PC-3 (cell line): ENCODE results near the gene EHD3. TPM values are rescaled to one million over a fixed set of nuclear protein-coding genes. Genes with fewer than 3 reads are reported as not detected.

ENCODE experiments used
- ATAC-seq: fragments of 200-7000 bp; cut with Tn5 transposase; 2 replicates; pipeline ENCODE4 v1.9.1; 2020; ENCODE audit warnings: mild to moderate bottlenecking, moderate library complexity
- BruUV-seq: library from RNA; stranded (reverse); fragments of 400-500 nt; replicated peaks from 2 replicates; lab custom pipeline; 2021; lab: Mats Ljungman, UMichigan
- CTCF ChIA-PET: fragments of 300-600 bp; sonication (Branson Sonifier 250); formaldehyde crosslinking; loops from one replicate; lab custom pipeline; 2022; ENCODE audit warnings: antibody characterized with exemption; lab: Charles Lee
- POLR2A ChIA-PET: fragments of 300-600 bp; sonication (Branson Sonifier 250); formaldehyde crosslinking; loops from one replicate; lab custom pipeline; 2022; ENCODE audit warnings: antibody characterized with exemption; ENCODE audit not compliant: unreplicated experiment; lab: Charles Lee
- DNase-seq: peaks from one replicate; pipeline ENCODE4 v3.0.0-alpha.2; 2015
- H2AFZ ChIP-seq: fragments of 300-600 bp; sonication (generic); 2 replicates; pipeline ENCODE4 v1.6.0; 2016; ENCODE audit warnings: antibody characterized with exemption, low read length
- H3F3A ChIP-seq: fragments of 300-600 bp; sonication (generic); one replicate; pipeline ENCODE4 v1.6.0; 2017; ENCODE audit warnings: antibody characterized with exemption, low read length, control low read depth, mild to moderate bottlenecking; ENCODE audit not compliant: unreplicated experiment
- H3K27ac ChIP-seq: fragments of 300-600 bp; sonication (generic); 2 replicates; pipeline ENCODE4 v1.5.1; 2016; ENCODE audit warnings: mild to moderate bottlenecking, low read length
- H3K27me3 ChIP-seq: fragments of 300-600 bp; sonication (generic); 2 replicates; pipeline ENCODE4 v1.6.1; 2016; ENCODE audit warnings: low read length, mixed read lengths
- H3K36me3 ChIP-seq: fragments of 300-600 bp; sonication (generic); 2 replicates; pipeline ENCODE4 v1.6.1; 2016; ENCODE audit warnings: low read depth, mixed run types, low read length, mixed read lengths
- H3K4me1 ChIP-seq: fragments of 300-600 bp; sonication (generic); 2 replicates; pipeline ENCODE4 v1.5.1; 2016; ENCODE audit warnings: low read length; ENCODE audit not compliant: insufficient read depth
- H3K4me2 ChIP-seq: fragments of 300-600 bp; sonication (generic); 2 replicates; pipeline ENCODE4 v1.6.0; 2016; ENCODE audit warnings: low read length
- H3K4me3 ChIP-seq: fragments of 300-600 bp; sonication (generic); 2 replicates; pipeline ENCODE4 v1.5.1; 2016; ENCODE audit warnings: mild to moderate bottlenecking, low read length, mixed read lengths
- H3K79me2 ChIP-seq: fragments of 300-600 bp; sonication (generic); 2 replicates; pipeline ENCODE4 v1.6.1; 2017; ENCODE audit warnings: low read length, mixed read lengths
- H3K9ac ChIP-seq: fragments of 300-600 bp; sonication (generic); 2 replicates; pipeline ENCODE4 v1.6.0; 2016; ENCODE audit warnings: mild to moderate bottlenecking, low read length
- H3K9me2 ChIP-seq: fragments of 300-600 bp; sonication (generic); replicated peaks from 2 replicates; pipeline ENCODE4 v1.6.1; 2016; ENCODE audit warnings: mixed run types, low read length, mixed read lengths
- H3K9me3 ChIP-seq: fragments of 300-600 bp; sonication (generic); 2 replicates; pipeline ENCODE4 v1.6.1; 2016; ENCODE audit warnings: low read length, mixed read lengths
- H4K20me1 ChIP-seq: fragments of 300-600 bp; sonication (generic); 2 replicates; pipeline ENCODE4 v1.6.1; 2016; ENCODE audit warnings: low read length, mixed read lengths
- CTCF ChIP-seq: fragments of 300-600 bp; sonication (generic); conservative IDR thresholded peaks from 2 replicates; pipeline ENCODE4 v1.5.1; 2017; ENCODE audit warnings: antibody characterized with exemption, low read depth, mild to moderate bottlenecking, low read length
- EZH2 ChIP-seq: fragments of 300-600 bp; sonication (generic); IDR thresholded peaks from one replicate; pipeline ENCODE4 v1.6.1; 2017; ENCODE audit warnings: antibody characterized with exemption, mild to moderate bottlenecking, low read length; ENCODE audit not compliant: unreplicated experiment
- EZH2phosphoT487 ChIP-seq: fragments of 300-600 bp; sonication (generic); IDR thresholded peaks from 2 replicates; pipeline ENCODE4 v1.6.1; 2018; ENCODE audit warnings: mild to moderate bottlenecking, antibody characterized with exemption, low read length, borderline replicate concordance
- intact Hi-C: fragments of 100-400 bp; cut with micrococcal nuclease; formaldehyde crosslinking; loops from 2 replicates; pipeline ENCODE4 v1.9.0; 2023
- total RNA-seq: library from RNA; depleted of rRNA; stranded (reverse); fragments of >200 nt; gene quantifications from 2 replicates; pipeline ENCODE4 v1.2.3, GENCODE V29; 2014

EHD3 gene
- total RNA-seq, 1 experiment from 2014 or later = 4.4 TPM

DNA sequence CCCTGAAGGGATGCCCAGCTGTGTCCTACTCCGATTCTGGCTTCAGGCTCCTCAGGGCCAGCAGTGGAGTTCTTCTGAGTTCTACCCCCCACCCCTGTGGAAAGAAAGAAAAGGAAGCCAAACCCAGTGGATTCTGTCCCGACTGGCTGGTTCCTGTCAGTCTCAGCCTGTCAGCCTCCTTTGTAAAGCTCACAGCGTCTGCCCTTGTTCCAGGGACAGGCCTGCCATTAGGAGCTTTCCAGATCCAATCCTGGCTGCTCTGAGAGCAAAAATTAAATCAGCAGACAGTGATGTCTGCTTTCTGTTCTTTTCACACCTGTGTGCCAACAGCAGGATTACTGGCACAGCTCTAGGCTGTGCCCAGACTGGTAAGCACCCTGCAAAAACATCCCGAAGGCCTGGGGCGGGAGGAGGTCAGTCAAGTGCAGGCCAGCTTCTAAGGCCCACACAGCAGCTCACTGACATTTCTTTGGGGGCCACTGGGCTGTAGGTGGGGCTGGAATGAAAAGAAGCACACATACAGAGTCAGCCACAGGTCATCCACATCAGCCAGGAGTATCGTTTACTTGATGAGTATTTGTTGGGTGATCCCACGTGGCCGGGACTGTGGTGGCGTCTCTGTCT, 69.1 kb downstream of the EHD3 start:
- BruUV-seq = no TSS peak
- POLR2A ChIA-PET = no interaction called here
- DNase-seq = no peak

DNA sequence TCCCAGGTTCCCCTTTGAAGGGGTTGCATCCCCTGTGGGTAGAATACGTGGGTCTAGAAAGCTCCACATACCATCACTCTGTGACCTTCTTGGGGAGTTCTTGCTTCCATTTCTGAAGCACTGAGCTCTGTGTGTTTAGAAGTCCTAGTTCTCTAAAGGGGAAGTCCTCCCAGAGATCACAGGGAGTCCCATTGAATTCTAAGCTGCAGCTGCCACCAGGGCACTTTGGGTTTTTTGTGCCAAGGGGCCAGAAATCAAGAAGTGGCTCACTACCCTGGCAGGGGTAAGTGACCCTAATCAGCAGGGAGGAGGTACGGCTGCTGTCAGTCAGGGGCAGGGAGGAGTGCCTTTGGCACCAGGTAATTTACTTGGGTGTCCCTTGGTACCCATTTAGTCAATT, 70.9 kb downstream of the EHD3 start:
- Histone ChIP-seq H3K9me2 (no peaks in the 10 kb centered on the region), H3K79me2 (no peaks in the 10 kb centered on the region), H3K4me1 (no peaks in the 10 kb centered on the region), H2AFZ (no peak overlapping the region), H4K20me1 (no peaks in the 10 kb centered on the region), H3K4me3 (no peak overlapping the region), H3K27ac (no peak overlapping the region), H3K36me3 (no peaks in the 10 kb centered on the region), H3K27me3 (no peaks in the 10 kb centered on the region), H3K9ac (no peak overlapping the region), H3K4me2 (no peak overlapping the region), H3K9me3 (no peaks in the 10 kb centered on the region), H3F3A (no peaks in the 10 kb centered on the region)
- POLR2A ChIA-PET = no interaction called here
- TF ChIP-seq EZH2 = no peak
- no peak for TF ChIP-seq CTCF
- TF ChIP-seq EZH2phosphoT487 = no peak
- no TSS peak for BruUV-seq
- intact Hi-C loops = no loop called here
- DNase-seq = no peak
- CTCF ChIA-PET = no interaction called here
- ATAC-seq = no peak

More for the DNA sequence above, 69.1 kb downstream of the EHD3 start:
- Histone ChIP-seq H3K36me3 (no peaks in the 10 kb centered on the region), H3K4me3 (no peak overlapping the region), H3K4me1 (no peaks in the 10 kb centered on the region), H3K9me3 (no peaks in the 10 kb centered on the region), H2AFZ (no peak overlapping the region), H3K27ac (no peak overlapping the region), H3K79me2 (no peaks in the 10 kb centered on the region), H3K4me2 (no peak overlapping the region), H3F3A (no peaks in the 10 kb centered on the region), H3K27me3 (no peaks in the 10 kb centered on the region), H4K20me1 (no peaks in the 10 kb centered on the region), H3K9me2 (no peaks in the 10 kb centered on the region), H3K9ac (no peak overlapping the region)
- no peak for ATAC-seq
- intact Hi-C loops = no loop called here
- TF ChIP-seq EZH2 (no peak), CTCF (no peak), EZH2phosphoT487 (no peak)
- CTCF ChIA-PET = no interaction called here

DNA sequence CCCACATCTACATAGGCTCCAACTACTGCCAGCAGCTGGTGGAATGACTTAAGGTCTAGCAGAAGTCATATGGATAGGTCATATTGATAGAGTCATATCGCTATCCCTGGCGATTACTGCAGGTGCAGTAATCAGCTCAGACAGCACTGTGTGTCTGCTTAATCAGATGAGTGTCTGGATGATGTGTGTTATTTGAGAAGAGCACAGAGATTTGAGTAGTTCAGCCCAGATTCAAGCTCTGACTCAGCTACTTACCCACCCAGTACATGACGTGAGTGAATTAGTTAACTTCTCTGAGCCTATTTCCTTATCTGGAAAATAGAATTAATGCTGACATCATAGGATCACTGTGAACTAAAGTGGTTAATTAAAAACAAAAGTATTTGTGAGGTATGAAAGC, 78.9 kb downstream of the EHD3 start:
- Histone ChIP-seq H3K36me3 (no peaks in the 10 kb centered on the region), H3K4me1 (no peaks in the 10 kb centered on the region), H3K27me3 (no peaks in the 10 kb centered on the region), H4K20me1 (no peaks in the 10 kb centered on the region), H3K9me3 (no peaks in the 10 kb centered on the region), H3K27ac (no peak overlapping the region), H3F3A (no peaks in the 10 kb centered on the region), H3K79me2 (no peaks in the 10 kb centered on the region), H2AFZ (no peak overlapping the region), H3K4me3 (no peak overlapping the region), H3K9ac (no peak overlapping the region), H3K4me2 (no peak overlapping the region), H3K9me2 (no peaks in the 10 kb centered on the region)
- no TSS peak for BruUV-seq
- POLR2A ChIA-PET = interaction anchor here (0.6 kb wide), 1 partner anchor 367 kb away, joined by 3 read pairs; no protein-coding TSS in a partner anchor
- ATAC-seq (no peak), DNase-seq (no peak)
- TF ChIP-seq EZH2phosphoT487 (no peak), CTCF (no peak), EZH2 (no peak)
- CTCF ChIA-PET = no interaction called here
- intact Hi-C loops = no loop called here
